ENCODE data around the gene RAP1GAP2.

DNA sequence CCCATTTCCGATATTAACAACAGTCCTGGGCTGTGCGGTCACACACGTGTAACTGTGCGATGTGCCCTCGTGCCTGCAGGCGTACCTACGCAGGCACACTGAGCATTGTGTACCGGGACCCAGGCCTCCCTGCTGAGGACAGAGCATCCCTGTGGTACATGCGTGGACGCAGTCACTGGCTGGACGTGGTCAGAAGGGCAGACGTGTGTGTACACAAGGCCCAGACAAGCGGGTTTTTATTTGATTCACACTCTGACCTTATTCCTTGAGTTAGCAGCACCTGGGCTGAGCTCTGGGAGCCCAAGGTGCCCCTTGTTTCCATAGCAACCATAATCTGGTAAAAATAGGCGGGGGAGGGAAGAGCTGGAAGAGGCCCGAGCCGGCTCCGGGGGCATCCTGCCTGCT lies 19.5 kb downstream of the RAP1GAP2 start:
- TF ChIP-seq, protein P1, sequence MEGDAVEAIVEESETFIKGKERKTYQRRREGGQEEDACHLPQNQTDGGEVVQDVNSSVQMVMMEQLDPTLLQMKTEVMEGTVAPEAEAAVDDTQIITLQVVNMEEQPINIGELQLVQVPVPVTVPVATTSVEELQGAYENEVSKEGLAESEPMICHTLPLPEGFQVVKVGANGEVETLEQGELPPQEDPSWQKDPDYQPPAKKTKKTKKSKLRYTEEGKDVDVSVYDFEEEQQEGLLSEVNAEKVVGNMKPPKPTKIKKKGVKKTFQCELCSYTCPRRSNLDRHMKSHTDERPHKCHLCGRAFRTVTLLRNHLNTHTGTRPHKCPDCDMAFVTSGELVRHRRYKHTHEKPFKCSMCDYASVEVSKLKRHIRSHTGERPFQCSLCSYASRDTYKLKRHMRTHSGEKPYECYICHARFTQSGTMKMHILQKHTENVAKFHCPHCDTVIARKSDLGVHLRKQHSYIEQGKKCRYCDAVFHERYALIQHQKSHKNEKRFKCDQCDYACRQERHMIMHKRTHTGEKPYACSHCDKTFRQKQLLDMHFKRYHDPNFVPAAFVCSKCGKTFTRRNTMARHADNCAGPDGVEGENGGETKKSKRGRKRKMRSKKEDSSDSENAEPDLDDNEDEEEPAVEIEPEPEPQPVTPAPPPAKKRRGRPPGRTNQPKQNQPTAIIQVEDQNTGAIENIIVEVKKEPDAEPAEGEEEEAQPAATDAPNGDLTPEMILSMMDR (IDR thresholded peaks at IDR 0.05; ENCODE audit: low read length), result no peak
- no peak for TF ChIP-seq EZH2 (IDR thresholded peaks at IDR 0.05; ENCODE audit: borderline replicate concordance, low read length)

Data from OCI-LY1 (cell line).